Measurements from ENCODE around the gene CABP1. TPM values are rescaled to one million over a fixed set of nuclear protein-coding genes. Genes with fewer than 3 reads are reported as not detected.

CABP1 gene
- total and polyA plus RNA-seq, 4 donors: 0.13 to 0.63 (median 0.48) TPM

DNA sequence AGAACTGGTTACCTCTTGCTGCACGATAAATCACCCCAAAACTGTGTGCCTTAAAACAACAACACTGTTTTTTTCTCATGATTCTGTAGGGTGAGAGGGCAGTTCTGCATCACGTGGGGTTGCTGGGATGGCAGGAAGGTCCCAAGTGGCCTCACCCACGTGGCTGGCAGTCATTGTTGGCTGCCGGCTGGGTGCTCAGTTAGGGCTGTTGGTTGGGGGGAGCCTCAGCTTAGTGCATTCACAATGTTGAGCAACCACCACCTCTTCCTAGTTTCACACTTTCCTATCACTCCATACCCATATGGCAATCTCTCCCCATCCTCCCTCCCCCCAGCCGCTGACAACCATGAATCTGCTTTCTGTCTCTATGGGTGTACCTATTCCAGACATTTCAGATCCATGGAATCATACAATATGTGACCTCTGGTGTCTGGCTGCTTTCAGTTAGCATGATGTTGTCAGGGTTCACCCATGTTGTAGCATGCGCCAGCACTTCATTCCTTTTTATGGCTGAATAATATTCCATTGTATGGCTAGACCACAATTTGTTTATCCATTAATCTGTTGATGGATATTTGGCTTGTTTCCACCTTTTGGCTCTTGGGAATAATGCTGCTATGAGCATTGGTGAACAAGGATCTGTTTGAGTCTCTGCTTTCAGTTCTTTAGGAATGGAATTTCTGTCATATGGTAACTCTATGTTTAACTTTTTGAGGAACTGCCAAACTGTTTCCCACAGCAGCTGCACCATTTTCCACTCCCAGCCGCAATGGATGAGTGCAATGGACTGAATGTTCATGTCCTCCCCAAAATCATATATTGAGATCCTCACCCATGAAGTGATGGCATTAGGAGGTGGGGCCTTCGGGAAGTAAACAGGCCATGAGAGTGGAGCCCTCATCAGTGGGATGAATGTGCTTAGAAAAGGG lies 48.0 kb upstream of the CABP1 start:
- no peak for ATAC-seq (ENCODE audit: insufficient read depth, low FRiP score)
- Histone ChIP-seq H3K36me3 (ENCODE audit: control insufficient read depth in 4 of 4, insufficient read depth in 4 of 4, low read length in 4 of 4) (no peaks in the 10 kb centered on the region), H3K9me3 (ENCODE audit: control insufficient read depth in 4 of 4, insufficient read depth in 3 of 4, low read length in 3 of 4) (no peaks in the 10 kb centered on the region), H3K4me1 (ENCODE audit: control insufficient read depth in 5 of 5, insufficient read depth in 5 of 5, low read length in 5 of 5) (no peaks in the 10 kb centered on the region), H3K27ac (ENCODE audit: low read depth in 1 of 2, low read length in 1 of 2) (no peak overlapping the region), H3K9ac (ENCODE audit: insufficient read depth in 1 of 2, low read length in 2 of 2) (no peak overlapping the region), H3K27me3 (ENCODE audit: control insufficient read depth in 3 of 3, insufficient read depth in 3 of 3, low read length in 2 of 3) (no peaks in the 10 kb centered on the region), H3K4me3 (no peak overlapping the region)
- no peak for TF ChIP-seq CTCF (IDR thresholded peaks at IDR 0.05; ENCODE audit: control extremely low read depth, extremely low read depth)
- WGBS, 2 donors: 53 to 68% methylated on average over 8 of the region's 8 CpGs
- DNase-seq: no peak

DNA sequence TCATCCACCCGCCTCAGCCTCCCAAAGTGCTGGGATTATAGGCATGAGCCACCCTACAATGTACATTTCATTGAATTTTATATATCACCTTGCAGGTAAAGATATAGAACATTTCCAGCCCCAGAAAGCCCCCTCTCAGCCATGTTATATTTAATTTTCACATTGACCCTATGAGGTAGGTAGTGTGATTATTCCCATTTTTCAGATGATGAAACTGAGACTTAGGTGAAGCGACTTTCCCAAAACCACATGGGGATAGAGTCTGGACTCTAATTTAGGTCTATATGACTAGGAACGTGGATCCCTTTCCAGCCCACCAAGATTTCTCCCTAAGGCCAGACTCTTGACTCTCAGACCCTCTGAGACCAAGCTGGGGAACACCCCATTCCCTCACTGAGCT lies 43.5 kb upstream of the CABP1 start:
- DNase-seq (no peak), ATAC-seq (ENCODE audit: insufficient read depth, low FRiP score) (no peak)
- peaks cover 0 to 2% (median 0%) of the 10 kb centered on the region in 5 donors for H3K4me1 ChIP-seq (ENCODE audit: control insufficient read depth in 5 of 5, insufficient read depth in 5 of 5, low read length in 5 of 5)
- no peak overlapping the region for H3K27ac ChIP-seq (ENCODE audit: low read depth in 1 of 2, low read length in 1 of 2)
- 90 to 96% methylated on average over 3 of the region's 3 CpGs for WGBS, 2 donors
- peaks cover 0 to 5% (median 5%) of the 10 kb centered on the region in 3 donors for H3K27me3 ChIP-seq (ENCODE audit: control insufficient read depth in 3 of 3, insufficient read depth in 3 of 3, low read length in 2 of 3)
- no peaks in the 10 kb centered on the region for H3K36me3 ChIP-seq (ENCODE audit: control insufficient read depth in 4 of 4, insufficient read depth in 4 of 4, low read length in 4 of 4)
- no peak overlapping the region for H3K9ac ChIP-seq (ENCODE audit: insufficient read depth in 1 of 2, low read length in 2 of 2)
- no peak for TF ChIP-seq CTCF (IDR thresholded peaks at IDR 0.05; ENCODE audit: control extremely low read depth, extremely low read depth)
- no peaks in the 10 kb centered on the region for H3K9me3 ChIP-seq (ENCODE audit: control insufficient read depth in 4 of 4, insufficient read depth in 3 of 4, low read length in 3 of 4)
- no peak overlapping the region for H3K4me3 ChIP-seq

GRCh38 chr12:120597861-120598260 lies 42.6 kb upstream of the CABP1 start:
- Histone ChIP-seq H3K9ac (ENCODE audit: insufficient read depth in 1 of 2, low read length in 2 of 2) (no peak overlapping the region), H3K36me3 (ENCODE audit: control insufficient read depth in 4 of 4, insufficient read depth in 4 of 4, low read length in 4 of 4) (no peaks in the 10 kb centered on the region), H3K4me1 (ENCODE audit: control insufficient read depth in 5 of 5, insufficient read depth in 5 of 5, low read length in 5 of 5) (peaks cover 0 to 2% (median 0%) of the 10 kb centered on the region in 5 donors), H3K4me3 (no peak overlapping the region), H3K27ac (ENCODE audit: low read depth in 1 of 2, low read length in 1 of 2) (no peak overlapping the region), H3K9me3 (ENCODE audit: control insufficient read depth in 4 of 4, insufficient read depth in 3 of 4, low read length in 3 of 4) (no peaks in the 10 kb centered on the region), H3K27me3 (ENCODE audit: control insufficient read depth in 3 of 3, insufficient read depth in 3 of 3, low read length in 2 of 3) (peaks cover 0 to 5% (median 5%) of the 10 kb centered on the region in 3 donors)
- 68 to 70% methylated on average over 3 of the region's 3 CpGs for WGBS, 2 donors
- DNase-seq (no peak), ATAC-seq (ENCODE audit: insufficient read depth, low FRiP score) (no peak)
- no peak for TF ChIP-seq CTCF (IDR thresholded peaks at IDR 0.05; ENCODE audit: control extremely low read depth, extremely low read depth)

Measured in lung (tissue), 12 donors.